Activated CD4-positive, alpha-beta T cell treated with anti-CD3 and anti-CD28 coated beads for 36 hours (primary cell): ENCODE results near the gene MINDY4. TPM values are rescaled to one million over a fixed set of nuclear protein-coding genes. Genes with fewer than 3 reads are reported as not detected.

Source experiments
- ATAC-seq: fragments of 200-7000 bp; cut with Tn5 transposase; one replicate; pipeline ENCODE4 v1.10.0; 2021; ENCODE audit warnings: mild to moderate bottlenecking, moderate library complexity
- CTCF ChIA-PET: fragments of 350-600 bp; sonication (Branson Sonifier 250); formaldehyde crosslinking; loops from one replicate; lab custom pipeline; 2021; ENCODE audit warnings: antibody characterized with exemption; lab: Charles Lee
- POLR2A ChIA-PET: fragments of 350-600 bp; sonication (Branson Sonifier 250); formaldehyde crosslinking; loops from one replicate; lab custom pipeline; 2021; ENCODE audit warnings: antibody characterized with exemption, inconsistent platforms; lab: Charles Lee
- DNase-seq: peaks from one replicate; pipeline ENCODE4 v3.0.0-alpha.2; 2020
- H3K27ac Mint-ChIP-seq: one replicate; pipeline ENCODE4 v1.8.0; 2021; ENCODE audit warnings: mixed read lengths
- H3K27me3 Mint-ChIP-seq: one replicate; pipeline ENCODE4 v1.8.0; 2021; ENCODE audit warnings: mixed read lengths
- H3K36me3 Mint-ChIP-seq: one replicate; pipeline ENCODE4 v1.8.0; 2021; ENCODE audit warnings: low read depth, mixed read lengths
- H3K4me1 Mint-ChIP-seq: one replicate; pipeline ENCODE4 v1.8.0; 2021; ENCODE audit warnings: mixed read lengths
- H3K4me3 Mint-ChIP-seq: one replicate; pipeline ENCODE4 v1.8.0; 2021; ENCODE audit warnings: mild to moderate bottlenecking, moderate library complexity, mixed read lengths
- H3K9me3 Mint-ChIP-seq: one replicate; pipeline ENCODE4 v1.8.0; 2021; ENCODE audit warnings: low read depth, mixed read lengths
- intact Hi-C, 2 experiments: fragments of 100-400 bp; cut with DNase I in 1 of 2; cut with micrococcal nuclease in 1 of 2; formaldehyde crosslinking; loops; one replicate each; pipeline versions ENCODE4 v1.14.2 to v1.15.1; 2022 to 2024; cut with DNase I, micrococcal nuclease
- total RNA-seq, 2 experiments: library from RNA; stranded (reverse); gene quantifications; one replicate each; pipeline ENCODE4 v1.2.3, GENCODE V29; 2021

The MINDY4 gene
- total RNA-seq, 2 experiments from 2014 or later = 1.4 to 1.7 TPM

DNA sequence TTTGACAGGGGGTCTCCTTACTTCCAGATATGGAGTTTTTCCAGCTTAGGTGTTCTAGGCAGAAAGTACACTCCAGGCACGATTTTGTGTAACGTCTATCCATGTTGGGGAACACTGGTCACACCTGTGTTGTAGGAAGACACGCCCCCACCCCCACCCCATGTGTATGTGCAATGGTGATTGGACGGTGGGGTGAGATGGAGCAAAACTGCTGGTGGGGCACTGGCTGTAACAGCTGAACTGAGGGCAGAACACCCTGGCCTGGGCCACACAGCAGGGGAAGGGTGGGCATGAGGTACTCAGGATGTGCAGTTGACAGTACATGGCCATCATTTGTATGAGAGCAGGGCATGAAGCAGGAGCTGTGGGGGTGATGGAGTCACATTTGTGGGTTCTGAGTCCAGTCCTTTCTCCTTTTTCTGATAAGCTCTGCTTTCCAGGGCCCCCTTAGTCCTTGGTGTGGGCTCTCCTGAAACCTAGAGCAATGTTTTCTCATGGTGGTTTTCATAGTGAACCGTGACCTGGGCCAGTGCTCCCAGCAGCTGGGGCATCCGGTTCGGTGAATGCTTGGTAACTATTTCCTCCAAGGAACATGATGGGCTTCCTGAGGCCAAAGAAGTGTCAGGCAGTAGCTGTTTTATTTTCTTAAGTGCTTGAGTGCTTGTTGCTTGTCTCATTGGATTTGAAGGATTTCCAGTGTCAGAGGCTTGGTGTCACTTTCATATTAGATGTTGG, 77.1 kb downstream of the MINDY4 start:
- ChIA-PET CTCF (interaction anchor here (0.8 kb wide), 1 partner anchor 275 kb away, joined by 3 read pairs; no protein-coding TSS in a partner anchor), POLR2A (no interaction called here)
- Mint-ChIP-seq H3K9me3 (no peaks in the 10 kb centered on the region), H3K27me3 (no peaks in the 10 kb centered on the region), H3K27ac (no peak overlapping the region), H3K4me3 (no peak overlapping the region), H3K4me1 (no peaks in the 10 kb centered on the region), H3K36me3 (no peaks in the 10 kb centered on the region)
- DNase-seq (no peak), ATAC-seq (no peak)
- intact Hi-C loops = no loop called here

DNA sequence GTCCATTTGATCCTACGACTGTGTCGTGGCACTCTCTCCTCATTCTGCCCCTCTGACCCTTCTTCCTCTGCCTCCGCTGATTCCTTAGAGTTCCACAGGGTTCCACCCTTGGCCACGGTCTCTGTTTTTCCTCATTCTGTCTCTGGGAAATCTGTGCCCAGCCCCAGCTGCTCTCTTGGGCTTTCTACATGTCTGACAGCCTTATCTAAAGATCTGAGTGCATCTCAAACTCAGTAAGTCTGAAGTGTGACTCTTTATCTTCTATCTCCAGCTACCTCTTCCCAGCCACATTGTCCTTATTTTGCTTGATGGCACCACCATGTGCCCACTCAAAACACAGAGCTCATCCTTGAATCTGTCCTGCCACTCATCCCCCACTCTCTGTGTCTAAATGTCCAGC, 78.3 kb downstream of the MINDY4 start:
- intact Hi-C loops = no loop called here
- ATAC-seq (no peak), DNase-seq (no peak)
- POLR2A ChIA-PET = no interaction called here
- H3K9me3 Mint-ChIP-seq = no peaks in the 10 kb centered on the region
- H3K4me3 Mint-ChIP-seq = no peak overlapping the region
- no peaks in the 10 kb centered on the region for H3K27me3 Mint-ChIP-seq
- CTCF ChIA-PET = interaction anchor here (0.5 kb wide), 1 partner anchor 339 kb away, joined by 3 read pairs; no protein-coding TSS in a partner anchor
- no peaks in the 10 kb centered on the region for H3K4me1 Mint-ChIP-seq
- no peaks in the 10 kb centered on the region for H3K36me3 Mint-ChIP-seq
- H3K27ac Mint-ChIP-seq = no peak overlapping the region

DNA sequence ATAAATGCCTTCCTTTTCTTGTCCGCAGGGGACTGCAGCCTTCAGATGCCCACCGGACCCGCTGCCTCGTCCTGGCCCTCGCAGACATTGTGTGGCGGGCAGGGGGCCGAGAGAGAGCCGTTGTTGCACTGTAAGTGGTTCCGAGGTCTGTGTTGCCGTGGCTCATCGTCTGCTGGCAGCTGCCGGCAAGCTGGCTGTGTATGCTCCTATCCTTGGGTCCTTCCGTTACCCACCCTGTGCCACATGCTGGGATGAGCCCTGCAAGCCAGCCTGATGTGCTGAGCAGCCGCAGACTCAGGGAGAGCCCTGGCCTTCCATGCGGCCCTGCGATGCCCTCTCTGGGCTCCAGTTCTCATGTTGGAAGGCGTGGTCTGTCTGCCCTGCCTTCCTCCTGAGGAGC, 79.2 kb downstream of the MINDY4 start:
- no peak for ATAC-seq
- Mint-ChIP-seq H3K27me3 (no peaks in the 10 kb centered on the region), H3K9me3 (no peaks in the 10 kb centered on the region), H3K36me3 (no peaks in the 10 kb centered on the region), H3K27ac (no peak overlapping the region), H3K4me1 (no peaks in the 10 kb centered on the region), H3K4me3 (no peak overlapping the region)
- intact Hi-C loops = no loop called here
- CTCF ChIA-PET = no interaction called here
- POLR2A ChIA-PET = no interaction called here
- DNase-seq = no peak

DNA sequence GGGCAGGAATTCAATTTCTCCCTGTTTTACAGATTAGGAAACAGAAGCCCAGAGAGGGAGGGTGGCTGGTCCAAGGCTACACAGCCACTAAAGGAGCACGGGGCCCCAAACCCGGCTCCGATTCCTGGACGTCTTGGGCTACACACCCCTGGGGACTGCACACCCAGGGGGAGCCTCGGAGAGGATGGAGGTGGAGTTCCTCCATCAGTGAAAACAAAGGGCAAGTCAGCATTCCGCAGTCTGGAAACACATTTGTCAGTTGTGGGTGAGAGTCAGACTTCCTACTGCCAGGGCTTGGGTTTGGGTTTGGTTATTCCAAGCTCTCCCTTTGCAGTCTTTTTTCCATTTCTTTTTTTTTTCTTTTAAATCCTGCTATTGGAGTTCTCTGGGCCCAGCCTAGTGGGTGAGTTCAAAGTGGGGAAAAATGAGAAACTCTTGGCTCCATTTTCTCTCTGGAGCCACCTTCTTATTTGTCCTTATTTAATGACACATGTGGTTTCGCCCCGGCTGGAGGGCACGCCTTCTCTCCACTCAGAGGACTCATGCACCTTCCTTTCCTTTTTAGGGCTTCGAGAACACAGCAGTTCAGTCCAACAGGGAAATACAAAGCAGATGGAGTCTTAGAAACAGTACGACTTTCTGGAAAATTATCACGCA, 80.6 kb downstream of the MINDY4 start:
- no peaks in the 10 kb centered on the region for H3K27me3 Mint-ChIP-seq
- no peak overlapping the region for H3K27ac Mint-ChIP-seq
- H3K36me3 Mint-ChIP-seq = no peaks in the 10 kb centered on the region
- H3K9me3 Mint-ChIP-seq = no peaks in the 10 kb centered on the region
- ChIA-PET POLR2A (interaction anchor here (0.6 kb wide), 1 partner anchor 84 kb away, joined by 3 read pairs; no protein-coding TSS in a partner anchor), CTCF (no interaction called here)
- intact Hi-C loops = no loop called here
- no peaks in the 10 kb centered on the region for H3K4me1 Mint-ChIP-seq
- no peak overlapping the region for H3K4me3 Mint-ChIP-seq
- no peak for ATAC-seq
- DNase-seq = no peak

DNA sequence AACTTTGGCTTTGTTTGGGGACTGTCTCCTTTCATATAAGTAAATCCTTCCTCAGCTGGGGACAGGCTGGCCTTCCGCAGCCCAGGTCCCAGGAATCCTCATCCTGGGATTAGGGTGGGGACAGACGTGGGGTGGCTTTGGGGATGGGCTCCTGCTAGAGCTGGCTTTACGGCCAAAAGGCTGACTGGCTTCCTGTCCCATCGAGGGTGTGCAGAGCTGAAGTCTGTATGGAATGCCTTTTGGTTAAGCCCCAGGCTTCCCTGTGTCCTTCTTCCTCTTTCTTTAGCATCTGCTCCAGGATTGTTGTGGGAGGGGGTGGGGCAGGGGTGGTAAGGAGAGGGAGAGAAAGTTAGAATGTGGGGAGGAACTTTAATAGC, 81.1 kb downstream of the MINDY4 start:
- DNase-seq (no peak), ATAC-seq (no peak)
- ChIA-PET POLR2A (no interaction called here), CTCF (no interaction called here)
- intact Hi-C loops = no loop called here
- no peaks in the 10 kb centered on the region for H3K4me1 Mint-ChIP-seq
- H3K27ac Mint-ChIP-seq = no peak overlapping the region
- H3K27me3 Mint-ChIP-seq = no peaks in the 10 kb centered on the region
- no peak overlapping the region for H3K4me3 Mint-ChIP-seq
- H3K36me3 Mint-ChIP-seq = no peaks in the 10 kb centered on the region
- no peaks in the 10 kb centered on the region for H3K9me3 Mint-ChIP-seq

DNA sequence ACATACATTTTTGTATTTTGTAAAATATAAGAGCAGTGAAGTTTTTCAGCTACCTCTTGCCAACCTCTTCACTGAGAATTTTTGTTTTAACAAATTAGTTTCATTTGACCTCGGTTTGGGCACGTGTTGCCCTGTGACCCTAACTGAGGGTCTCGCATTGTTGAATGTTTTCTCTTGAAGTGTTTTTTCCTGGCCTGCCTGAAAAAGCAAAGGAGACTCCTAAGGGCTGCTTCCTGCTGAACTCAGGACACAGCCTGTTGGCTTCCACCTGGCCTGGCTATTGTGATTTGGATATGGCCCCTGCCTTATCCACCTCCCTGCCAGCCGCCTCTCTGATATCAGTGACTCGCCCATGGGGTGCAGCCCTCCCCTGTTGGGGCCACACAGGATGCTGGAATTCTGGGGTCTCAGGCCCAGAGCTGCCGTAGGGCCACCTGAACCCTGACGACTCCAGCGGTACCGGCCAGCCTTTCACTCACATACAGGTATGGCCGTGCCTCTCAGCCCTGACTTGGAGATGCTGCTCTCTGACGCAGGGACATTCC, 81.6 kb downstream of the MINDY4 start:
- no peaks in the 10 kb centered on the region for H3K9me3 Mint-ChIP-seq
- CTCF ChIA-PET = interaction anchor here (0.6 kb wide), 1 partner anchor 71 kb away, joined by 3 read pairs; no protein-coding TSS in a partner anchor
- DNase-seq (no peak), ATAC-seq (no peak)
- intact Hi-C loops = no loop called here
- POLR2A ChIA-PET = no interaction called here
- no peaks in the 10 kb centered on the region for H3K36me3 Mint-ChIP-seq
- no peak overlapping the region for H3K4me3 Mint-ChIP-seq
- no peaks in the 10 kb centered on the region for H3K4me1 Mint-ChIP-seq
- H3K27me3 Mint-ChIP-seq = no peaks in the 10 kb centered on the region
- no peak overlapping the region for H3K27ac Mint-ChIP-seq

DNA sequence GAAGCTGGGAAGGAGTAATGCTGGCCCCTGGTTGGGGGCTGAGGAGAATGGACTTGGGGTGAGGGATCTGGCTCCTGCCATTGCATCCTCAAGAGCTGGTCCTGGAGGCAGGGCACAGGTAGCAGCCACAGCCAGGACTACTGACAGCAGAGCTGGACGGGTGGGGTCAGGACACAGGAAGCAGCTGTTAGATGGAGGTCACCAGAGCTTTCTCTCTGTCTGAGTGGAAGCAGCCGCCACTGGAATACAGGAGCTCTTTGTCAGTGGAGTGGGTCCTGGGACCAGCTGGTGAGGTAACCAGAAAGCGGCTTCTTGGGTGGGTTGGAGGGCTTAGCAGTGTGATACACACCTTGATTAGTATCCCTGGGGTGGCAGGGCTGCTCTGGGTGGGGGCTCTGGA, 82.4 kb downstream of the MINDY4 start:
- Mint-ChIP-seq H3K27ac (no peak overlapping the region), H3K36me3 (no peaks in the 10 kb centered on the region), H3K4me3 (no peak overlapping the region), H3K4me1 (no peaks in the 10 kb centered on the region), H3K27me3 (no peaks in the 10 kb centered on the region), H3K9me3 (no peaks in the 10 kb centered on the region)
- intact Hi-C loops = no loop called here
- ChIA-PET CTCF (interaction anchor here (0.6 kb wide), 1 partner anchor 71 kb away, joined by 3 read pairs; no protein-coding TSS in a partner anchor), POLR2A (interaction anchor here (0.7 kb wide), 1 partner anchor 12 kb away, joined by 3 read pairs; no protein-coding TSS in a partner anchor)
- DNase-seq (no peak), ATAC-seq (no peak)

DNA sequence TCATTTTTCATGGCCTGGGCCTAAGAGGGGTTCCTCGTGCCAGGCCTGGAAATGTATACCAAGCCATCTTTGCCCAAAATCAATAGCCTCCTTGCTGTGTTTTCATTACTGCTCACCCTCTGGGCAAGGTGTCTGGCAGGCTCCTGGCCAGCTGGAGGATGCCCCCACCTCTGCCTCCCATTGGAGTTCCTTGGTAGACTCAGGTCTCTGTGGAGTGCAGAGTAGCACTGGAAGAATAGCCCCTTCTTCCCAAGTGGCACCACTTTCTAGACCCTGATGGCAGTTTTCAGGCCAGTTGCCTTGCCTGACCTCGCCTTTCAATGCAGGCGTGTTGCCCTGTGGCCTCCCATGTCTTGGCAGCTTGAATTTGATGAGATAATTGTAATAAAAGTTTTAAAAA, 84.7 kb downstream of the MINDY4 start:
- CTCF ChIA-PET = no interaction called here
- no peaks in the 10 kb centered on the region for H3K9me3 Mint-ChIP-seq
- POLR2A ChIA-PET = no interaction called here
- DNase-seq = no peak
- no peak overlapping the region for H3K27ac Mint-ChIP-seq
- no peaks in the 10 kb centered on the region for H3K4me1 Mint-ChIP-seq
- no peaks in the 10 kb centered on the region for H3K27me3 Mint-ChIP-seq
- intact Hi-C loops = no loop called here
- no peaks in the 10 kb centered on the region for H3K36me3 Mint-ChIP-seq
- no peak overlapping the region for H3K4me3 Mint-ChIP-seq
- no peak for ATAC-seq

DNA sequence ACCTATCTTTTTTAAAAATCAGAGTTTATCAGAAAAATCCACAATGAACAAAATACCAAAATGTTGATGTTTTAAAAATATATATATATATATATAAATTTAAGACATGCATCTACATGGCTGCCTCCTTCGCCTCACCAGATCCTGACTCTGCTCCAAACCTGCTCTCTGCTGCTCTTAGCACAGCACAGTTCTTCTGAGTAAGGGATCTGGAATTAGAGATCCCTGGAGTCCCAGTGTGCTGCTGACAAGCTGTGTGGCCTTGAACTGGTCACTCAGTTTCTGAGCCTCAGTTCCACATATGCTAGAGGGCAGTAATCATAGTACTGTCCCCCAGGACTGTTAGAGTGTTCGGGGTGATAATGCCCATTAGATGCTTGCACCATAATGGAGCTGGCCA, 87.4 kb downstream of the MINDY4 start:
- POLR2A ChIA-PET = no interaction called here

DNA sequence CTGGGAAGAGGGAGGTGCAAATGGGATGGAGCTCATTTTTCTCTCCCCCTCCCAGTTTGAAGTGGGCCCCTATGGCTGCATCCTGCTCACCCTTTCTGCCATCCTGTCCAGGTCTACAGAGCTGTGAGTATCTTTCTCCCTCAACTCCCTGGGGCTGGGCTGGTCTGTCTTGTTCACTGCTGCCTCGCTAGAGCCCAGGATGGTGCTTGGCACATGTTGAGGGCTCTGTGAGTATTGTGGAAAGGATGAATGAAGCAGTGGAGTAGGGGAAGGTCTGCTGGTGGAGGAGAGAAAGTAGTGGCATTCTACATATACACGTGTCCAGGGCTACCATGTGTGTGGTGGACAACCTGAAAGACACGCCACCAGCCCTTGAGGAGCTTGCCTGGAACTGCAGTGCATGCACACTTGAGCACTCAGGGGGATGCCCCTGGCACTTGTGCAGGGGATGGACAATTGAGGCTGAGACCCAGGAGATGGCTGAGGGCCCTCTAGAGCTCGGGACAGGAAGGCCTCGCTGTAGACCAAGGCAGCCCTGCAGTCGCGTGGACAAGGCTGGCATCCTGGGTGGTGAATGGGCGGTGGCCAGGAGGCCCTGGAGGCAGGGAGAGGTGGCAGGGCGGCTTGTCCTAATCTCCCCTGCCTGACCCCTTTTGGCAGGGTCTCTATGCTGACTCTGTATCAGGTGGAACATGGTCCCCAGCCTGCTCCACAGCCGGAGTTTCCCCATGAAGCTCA, 88.2 kb downstream of the MINDY4 start:
- H3K4me3 Mint-ChIP-seq = no peak overlapping the region
- H3K27ac Mint-ChIP-seq = no peak overlapping the region
- intact Hi-C loops = no loop called here
- CTCF ChIA-PET = interaction anchor here (0.6 to 0.7 kb wide), 2 partner anchors 56 to 112 kb away, joined by 3 read pairs; no protein-coding TSS in a partner anchor
- ATAC-seq (no peak), DNase-seq (no peak)
- H3K27me3 Mint-ChIP-seq = no peaks in the 10 kb centered on the region
- no peaks in the 10 kb centered on the region for H3K9me3 Mint-ChIP-seq
- POLR2A ChIA-PET = no interaction called here
- no peaks in the 10 kb centered on the region for H3K36me3 Mint-ChIP-seq
- H3K4me1 Mint-ChIP-seq = no peaks in the 10 kb centered on the region

More for the DNA sequence above, 87.4 kb downstream of the MINDY4 start:
- Mint-ChIP-seq H3K27ac (no peak overlapping the region), H3K27me3 (no peaks in the 10 kb centered on the region), H3K9me3 (no peaks in the 10 kb centered on the region), H3K4me3 (no peak overlapping the region), H3K36me3 (no peaks in the 10 kb centered on the region), H3K4me1 (no peaks in the 10 kb centered on the region)
- ATAC-seq = no peak
- CTCF ChIA-PET = no interaction called here
- intact Hi-C loops = no loop called here
- no peak for DNase-seq

DNA sequence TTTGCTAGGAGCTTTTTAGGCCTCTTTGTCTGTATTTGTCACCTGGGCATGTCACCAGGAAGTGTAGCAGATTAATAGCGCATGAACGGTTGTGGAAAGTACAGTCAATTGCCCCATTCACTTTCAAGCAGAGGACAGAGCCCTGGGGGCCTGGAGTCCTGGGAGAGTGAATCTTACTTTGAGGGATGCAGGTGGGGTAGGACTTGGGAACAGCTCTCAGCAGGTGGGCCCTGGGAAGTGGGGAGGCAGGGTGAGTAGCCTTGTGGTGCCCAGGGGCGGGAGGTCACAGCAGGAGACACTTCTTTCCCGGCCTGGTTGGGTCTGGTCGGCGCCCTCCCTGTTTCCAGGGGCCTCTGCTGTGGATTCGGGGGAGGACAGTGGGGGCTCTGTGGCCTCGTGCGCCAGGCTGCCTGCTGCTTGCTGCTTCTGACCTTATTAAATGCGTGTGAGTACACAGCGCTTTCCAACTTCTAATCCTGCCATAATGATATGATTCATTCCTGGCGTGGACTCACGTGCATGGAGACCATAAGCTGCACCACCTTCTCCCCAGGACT, 88.8 kb downstream of the MINDY4 start:
- Mint-ChIP-seq H3K36me3 (no peaks in the 10 kb centered on the region), H3K27me3 (no peaks in the 10 kb centered on the region), H3K4me3 (no peak overlapping the region), H3K9me3 (no peaks in the 10 kb centered on the region), H3K4me1 (no peaks in the 10 kb centered on the region), H3K27ac (no peak overlapping the region)
- intact Hi-C loops = no loop called here
- CTCF ChIA-PET = interaction anchor here (0.6 to 0.8 kb wide), 3 partner anchors 57 to 119 kb away, joined by 3 read pairs; no protein-coding TSS in a partner anchor
- DNase-seq = no peak
- no peak for ATAC-seq
- POLR2A ChIA-PET = no interaction called here
